HS-5 (cell line): Measurements from ENCODE around the gene SAMD4A.

Experiments used
- DNase-seq: peaks from one replicate; pipeline ENCODE4 v3.0.0-alpha.2; 2012; ENCODE audit warnings: low read depth

Gene SAMD4A

GRCh38 chr14:54706769-54707168, 139.8 kb downstream of the SAMD4A start:
- DNase-seq = no peak

- DNase-seq = no peak
Measured at GRCh38 chr14:54708161-54708560, 141.2 kb downstream of the SAMD4A start.

DNA sequence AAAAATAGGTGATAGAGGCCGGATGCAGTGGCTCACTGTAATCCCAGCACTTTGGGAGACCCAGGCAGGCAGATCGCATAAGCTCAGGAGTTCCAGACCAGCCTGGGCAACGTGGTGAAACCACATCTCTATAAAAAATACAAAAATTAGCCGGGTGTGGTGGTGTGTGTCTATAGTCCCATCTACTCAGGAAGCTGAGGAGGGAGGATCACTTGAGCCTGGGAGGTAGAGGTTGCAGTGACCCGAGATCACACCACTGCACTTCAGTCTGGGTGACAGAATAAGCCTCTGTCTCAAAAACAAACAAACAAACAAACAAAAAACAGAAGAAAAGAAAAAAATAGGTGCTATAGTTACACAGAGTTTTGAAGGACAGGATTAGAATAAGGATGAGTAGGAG, 142.1 kb downstream of the SAMD4A start:
- DNase-seq = no peak

DNA sequence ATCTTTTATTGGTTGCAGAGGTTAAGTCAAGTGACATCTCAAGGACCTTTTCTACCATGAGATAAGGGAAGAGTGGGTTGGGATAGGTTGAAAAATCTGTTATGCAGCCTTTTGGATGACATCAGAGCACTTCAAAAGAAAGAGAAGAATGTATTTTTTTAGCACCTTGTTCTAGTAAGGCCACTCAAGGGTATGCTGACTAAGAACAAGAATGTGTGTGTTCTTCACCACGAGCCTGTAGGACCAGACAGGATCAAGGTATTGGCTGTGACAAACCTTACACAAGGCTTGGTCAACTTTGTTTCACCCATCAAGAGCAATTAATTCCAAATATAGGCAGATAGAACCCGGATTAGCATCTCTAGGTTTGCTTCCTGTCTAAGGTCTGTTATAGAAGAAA, 142.5 kb downstream of the SAMD4A start:
- DNase-seq = no peak

DNA sequence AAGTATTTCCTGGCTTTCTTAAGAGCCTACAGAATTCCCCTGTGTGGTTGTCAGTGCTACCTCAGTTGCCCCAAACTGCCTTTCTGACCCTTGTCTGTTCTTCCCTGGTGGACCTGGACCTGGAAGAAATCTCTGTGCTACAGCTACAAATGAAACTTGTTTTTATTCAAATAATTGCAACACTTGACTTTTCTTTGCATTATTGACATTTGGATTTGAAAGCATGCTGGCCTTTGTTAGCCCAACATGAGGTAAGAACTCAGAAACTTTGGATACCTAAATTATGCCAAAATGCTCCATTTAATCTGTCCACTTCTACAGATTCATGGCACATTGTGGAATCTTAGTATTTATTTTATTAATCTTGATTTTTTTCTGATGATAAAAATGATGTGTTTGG, 142.9 kb downstream of the SAMD4A start:
- no peak for DNase-seq

GRCh38 chr14:54711312-54711711, 144.4 kb downstream of the SAMD4A start:
- DNase-seq = no peak

DNA sequence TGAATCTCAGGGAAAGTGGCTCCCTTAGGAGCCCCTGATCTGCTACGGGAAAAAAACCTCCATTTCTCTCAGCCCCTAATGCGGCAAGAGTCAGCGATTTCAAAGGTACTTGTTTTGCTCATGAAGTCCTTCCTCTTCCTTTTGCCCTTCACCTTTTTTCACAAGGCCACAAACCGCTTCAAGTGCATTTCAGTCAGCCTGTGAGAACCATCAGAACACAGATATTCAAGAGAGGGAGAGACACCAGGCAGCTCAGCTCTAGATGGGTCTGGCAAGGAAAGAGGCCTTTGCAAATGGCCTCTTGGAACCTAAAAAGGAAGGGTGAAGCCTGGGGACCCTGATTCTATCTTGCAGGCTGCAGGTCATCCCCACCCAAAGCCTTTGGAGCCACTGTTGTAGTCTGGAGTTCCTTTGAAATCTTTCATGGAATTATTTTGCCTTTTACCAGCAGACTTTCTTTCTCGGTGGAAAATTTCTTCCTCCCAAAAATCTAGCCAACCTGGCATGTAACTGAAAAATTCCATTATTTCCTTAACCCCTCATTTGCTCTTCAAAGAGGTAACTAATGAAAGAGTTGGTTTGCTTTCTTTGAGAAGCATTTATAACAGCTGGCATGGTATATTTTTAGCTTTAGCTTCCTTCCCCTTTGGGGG, 145.0 kb downstream of the SAMD4A start:
- no peak for DNase-seq

- no peak for DNase-seq
Measured at GRCh38 chr14:54712465-54713200, 145.7 kb downstream of the SAMD4A start.

DNA sequence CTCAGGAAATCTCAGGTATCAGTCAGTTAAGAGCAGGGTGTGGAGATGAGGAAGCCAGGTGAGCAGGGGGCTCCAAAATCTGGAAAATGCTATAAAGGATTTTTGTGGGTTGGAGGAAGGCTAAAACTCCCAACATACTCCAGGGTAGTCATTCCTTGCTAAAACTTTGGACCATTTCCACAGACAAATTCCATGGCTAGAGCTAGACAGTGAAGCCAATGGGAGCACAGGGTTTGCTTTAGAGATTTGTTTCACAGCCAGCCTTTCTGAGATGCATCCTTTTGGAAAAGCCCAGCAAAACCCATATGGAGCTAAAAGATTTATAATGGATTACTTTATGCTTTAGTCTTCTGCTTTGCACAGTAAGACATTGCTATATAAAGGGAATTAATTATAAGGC, 146.5 kb downstream of the SAMD4A start:
- DNase-seq = no peak

DNA sequence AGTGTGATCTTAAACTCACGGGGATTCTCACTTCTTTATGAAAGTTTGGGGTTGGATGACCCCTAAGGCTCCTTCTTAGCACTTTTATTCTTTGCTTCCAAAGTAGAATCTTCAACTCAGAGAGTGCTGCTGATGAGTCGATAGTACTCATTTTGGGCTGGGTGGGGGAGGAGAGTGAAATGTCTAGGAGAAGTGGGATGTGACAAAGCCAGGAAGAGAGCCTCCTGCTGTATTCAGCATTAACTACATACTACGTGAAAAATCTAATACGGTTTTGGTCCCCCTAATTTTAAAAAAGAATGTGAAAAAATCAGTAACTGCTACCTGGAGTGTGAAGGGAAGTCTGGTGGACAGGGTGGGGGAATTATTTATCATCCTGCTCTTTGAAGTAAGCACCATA, 148.3 kb downstream of the SAMD4A start:
- DNase-seq = no peak

- no peak for DNase-seq
Measured at GRCh38 chr14:54715811-54716210, 148.9 kb downstream of the SAMD4A start.

GRCh38 chr14:54716862-54717261, 149.9 kb downstream of the SAMD4A start:
- no peak for DNase-seq

GRCh38 chr14:54718046-54718445, 151.1 kb downstream of the SAMD4A start:
- no peak for DNase-seq

DNA sequence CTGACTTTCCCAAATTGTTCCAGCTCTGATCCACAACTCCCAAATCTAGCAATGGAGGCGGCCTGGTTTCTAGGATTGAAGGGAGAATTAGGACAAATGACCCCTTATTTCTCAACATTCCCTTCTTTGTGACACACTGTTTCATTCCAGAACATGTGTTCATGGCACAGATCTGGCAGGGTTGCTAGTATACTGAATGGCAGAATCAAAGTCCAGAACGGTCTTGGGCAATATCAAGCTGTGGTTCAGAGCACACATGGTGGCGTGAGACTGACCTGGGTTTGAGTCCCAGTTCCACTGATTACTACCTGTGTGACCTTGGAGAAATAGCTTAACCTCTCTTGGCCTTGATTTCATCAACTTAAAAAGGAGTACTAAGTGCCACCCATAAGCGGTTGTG, 152.5 kb downstream of the SAMD4A start:
- no peak for DNase-seq

GRCh38 chr14:54722791-54723432, 156.0 kb downstream of the SAMD4A start:
- no peak for DNase-seq

DNA sequence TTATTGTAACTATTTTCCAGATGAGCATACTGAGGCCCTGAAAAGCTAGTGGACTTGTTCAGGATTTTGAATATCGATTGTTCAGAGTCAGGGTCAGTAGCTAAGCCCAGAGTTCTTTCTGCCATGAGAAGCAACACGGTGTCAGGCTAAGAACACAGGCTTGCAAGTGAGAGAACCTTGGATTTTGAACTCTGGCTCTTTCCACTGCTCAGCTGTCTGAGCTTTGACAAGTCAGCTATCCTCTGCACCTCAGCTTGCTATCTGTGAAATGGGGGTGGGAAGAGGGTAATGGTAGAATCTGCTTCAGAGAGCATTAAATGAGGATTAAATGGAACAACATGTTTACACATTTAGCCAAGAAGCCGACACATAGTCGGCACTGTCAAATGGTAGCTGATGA, 157.2 kb downstream of the SAMD4A start:
- no peak for DNase-seq

DNA sequence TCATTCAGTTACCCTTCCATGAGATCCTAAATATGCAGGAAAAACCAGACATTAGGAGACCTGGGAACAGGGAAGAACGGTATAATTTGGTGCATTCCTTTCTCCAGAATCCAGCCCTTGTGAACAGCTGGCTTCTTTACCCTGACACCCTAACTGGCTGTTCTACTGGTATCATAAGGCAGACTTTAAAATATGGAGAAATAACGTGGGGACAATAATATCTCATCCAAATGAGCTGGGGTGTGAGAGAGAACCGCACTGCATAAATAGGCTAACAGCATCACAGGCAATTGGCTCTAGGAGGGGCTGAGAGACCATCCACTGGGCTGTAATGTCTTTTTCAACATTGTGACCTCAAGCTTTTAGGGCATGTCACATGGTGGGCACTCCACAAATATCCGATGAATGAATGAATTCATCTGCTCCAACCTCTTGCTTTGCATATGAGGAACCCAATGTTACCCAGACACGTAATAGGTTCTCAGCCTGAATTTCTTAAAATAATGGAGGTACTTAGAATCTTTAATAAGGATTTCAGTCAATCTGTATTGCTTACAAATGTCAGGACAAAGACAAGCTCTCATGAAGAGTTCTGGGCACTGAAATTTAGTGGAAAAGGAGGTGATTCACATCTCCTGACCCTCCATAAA, 157.9 kb downstream of the SAMD4A start:
- DNase-seq = no peak

GRCh38 chr14:54725998-54726397, 159.1 kb downstream of the SAMD4A start:
- DNase-seq = no peak

- DNase-seq = no peak
Measured at GRCh38 chr14:54727929-54728328, 161.0 kb downstream of the SAMD4A start.

DNA sequence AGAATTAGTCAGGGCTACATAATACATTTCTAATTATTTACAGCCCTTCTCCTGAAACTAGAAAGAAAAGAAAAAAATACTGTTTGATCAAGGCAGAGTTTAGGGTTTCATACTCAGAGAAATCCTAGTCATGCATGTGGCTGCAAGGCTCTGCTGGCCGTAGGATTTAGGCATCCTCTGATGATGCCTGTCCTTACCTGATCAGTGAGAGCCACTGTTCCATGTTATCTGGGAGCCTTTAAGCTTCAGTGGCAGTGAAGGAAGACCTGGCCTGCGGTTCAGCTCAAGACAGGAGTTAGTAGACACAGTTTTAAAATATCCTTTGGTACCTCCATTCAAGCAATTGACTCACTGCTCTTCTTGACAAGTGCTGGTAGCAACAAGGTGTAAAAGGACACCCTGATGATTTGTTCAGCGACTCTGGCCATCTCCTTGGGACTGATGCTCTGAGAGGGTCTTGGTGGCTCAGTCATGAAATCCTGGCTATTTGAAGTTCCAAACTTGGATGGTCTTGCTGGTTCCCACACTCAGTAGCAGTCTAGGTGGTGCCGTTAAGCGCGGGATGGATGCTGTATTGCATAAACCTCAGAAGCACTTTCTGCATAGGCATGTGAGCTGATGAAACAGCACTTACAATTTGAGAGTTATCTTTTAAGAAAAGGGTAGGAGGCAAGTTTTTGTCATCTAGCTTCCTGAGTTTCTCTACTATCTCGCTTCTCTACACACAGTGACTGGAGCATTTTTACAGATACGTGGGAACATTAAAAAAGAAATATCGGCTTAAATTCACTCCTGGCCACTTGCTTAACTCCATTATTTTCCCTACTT, 162.0 kb downstream of the SAMD4A start:
- no peak for DNase-seq

- peak; percentile 41 for DNase-seq
Measured at GRCh38 chr14:54730156-54730961, 163.4 kb downstream of the SAMD4A start.
